Measurements from ENCODE around the gene FAM118B. TPM values are rescaled to one million over a fixed set of nuclear protein-coding genes. Genes with fewer than 3 reads are reported as not detected.

FAM118B gene
- polyA plus RNA-seq, 1 of the 3 experiments (the other 2 are of a cell fraction) = 19.5 TPM

DNA sequence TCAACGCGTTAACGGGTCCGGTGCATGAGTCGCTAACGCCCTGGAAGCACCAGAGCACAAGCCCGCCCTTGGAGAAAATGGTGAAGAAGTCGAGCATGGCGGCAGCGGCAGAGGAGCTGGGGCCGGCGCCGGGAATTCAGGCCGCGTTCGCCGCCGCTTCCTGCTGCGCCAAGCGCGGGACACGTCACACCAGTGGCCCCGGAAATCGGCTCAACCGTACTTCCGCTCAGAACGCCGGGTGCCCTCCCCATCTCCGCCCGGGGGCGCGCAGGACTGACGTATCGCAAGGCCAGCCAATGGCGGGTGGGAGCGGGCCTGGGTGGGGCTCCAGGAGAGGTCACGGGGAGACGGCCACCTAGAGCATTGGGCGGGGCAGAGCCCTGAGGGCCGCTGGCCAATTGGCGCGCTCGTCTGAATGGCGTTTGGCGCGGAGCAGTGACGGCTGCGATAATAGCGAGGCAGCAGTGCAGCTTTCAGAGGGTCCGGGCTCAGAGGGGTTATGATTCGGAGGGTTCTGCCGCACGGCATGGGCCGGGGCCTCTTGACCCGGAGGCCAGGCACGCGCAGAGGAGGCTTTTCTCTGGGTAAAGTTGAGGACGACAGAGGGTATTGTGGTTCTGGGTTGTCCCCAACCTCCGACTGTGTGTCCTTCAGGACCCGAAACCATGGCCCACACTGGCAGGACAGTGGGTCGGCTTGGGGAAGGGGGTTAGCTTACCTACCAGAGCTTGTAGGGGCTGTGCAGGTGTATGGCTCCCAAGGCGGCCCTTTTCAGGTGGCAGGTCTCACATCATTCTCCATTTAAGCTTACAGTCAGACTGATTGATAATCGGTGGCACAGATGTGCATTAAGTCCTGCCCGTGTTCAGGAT lies 57.4 kb downstream of the FAM118B start, which contains the start of the genes FOXRED1 and SRPRA (continued):
- TF ChIP-seq, protein P1, sequence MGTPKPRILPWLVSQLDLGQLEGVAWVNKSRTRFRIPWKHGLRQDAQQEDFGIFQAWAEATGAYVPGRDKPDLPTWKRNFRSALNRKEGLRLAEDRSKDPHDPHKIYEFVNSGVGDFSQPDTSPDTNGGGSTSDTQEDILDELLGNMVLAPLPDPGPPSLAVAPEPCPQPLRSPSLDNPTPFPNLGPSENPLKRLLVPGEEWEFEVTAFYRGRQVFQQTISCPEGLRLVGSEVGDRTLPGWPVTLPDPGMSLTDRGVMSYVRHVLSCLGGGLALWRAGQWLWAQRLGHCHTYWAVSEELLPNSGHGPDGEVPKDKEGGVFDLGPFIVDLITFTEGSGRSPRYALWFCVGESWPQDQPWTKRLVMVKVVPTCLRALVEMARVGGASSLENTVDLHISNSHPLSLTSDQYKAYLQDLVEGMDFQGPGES (IDR thresholded peaks at IDR 0.05; ENCODE audit: low read depth, low read length) = peak; percentile 47
- TF ChIP-seq, protein P2, sequence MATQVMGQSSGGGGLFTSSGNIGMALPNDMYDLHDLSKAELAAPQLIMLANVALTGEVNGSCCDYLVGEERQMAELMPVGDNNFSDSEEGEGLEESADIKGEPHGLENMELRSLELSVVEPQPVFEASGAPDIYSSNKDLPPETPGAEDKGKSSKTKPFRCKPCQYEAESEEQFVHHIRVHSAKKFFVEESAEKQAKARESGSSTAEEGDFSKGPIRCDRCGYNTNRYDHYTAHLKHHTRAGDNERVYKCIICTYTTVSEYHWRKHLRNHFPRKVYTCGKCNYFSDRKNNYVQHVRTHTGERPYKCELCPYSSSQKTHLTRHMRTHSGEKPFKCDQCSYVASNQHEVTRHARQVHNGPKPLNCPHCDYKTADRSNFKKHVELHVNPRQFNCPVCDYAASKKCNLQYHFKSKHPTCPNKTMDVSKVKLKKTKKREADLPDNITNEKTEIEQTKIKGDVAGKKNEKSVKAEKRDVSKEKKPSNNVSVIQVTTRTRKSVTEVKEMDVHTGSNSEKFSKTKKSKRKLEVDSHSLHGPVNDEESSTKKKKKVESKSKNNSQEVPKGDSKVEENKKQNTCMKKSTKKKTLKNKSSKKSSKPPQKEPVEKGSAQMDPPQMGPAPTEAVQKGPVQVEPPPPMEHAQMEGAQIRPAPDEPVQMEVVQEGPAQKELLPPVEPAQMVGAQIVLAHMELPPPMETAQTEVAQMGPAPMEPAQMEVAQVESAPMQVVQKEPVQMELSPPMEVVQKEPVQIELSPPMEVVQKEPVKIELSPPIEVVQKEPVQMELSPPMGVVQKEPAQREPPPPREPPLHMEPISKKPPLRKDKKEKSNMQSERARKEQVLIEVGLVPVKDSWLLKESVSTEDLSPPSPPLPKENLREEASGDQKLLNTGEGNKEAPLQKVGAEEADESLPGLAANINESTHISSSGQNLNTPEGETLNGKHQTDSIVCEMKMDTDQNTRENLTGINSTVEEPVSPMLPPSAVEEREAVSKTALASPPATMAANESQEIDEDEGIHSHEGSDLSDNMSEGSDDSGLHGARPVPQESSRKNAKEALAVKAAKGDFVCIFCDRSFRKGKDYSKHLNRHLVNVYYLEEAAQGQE (IDR thresholded peaks at IDR 0.05; ENCODE audit: low read depth, low read length) = no peak
- TF ChIP-seq NRF1 (IDR thresholded peaks at IDR 0.05; ENCODE audit: low read depth, low read length) (no peak), FOXM1 (IDR thresholded peaks at IDR 0.05; ENCODE audit: low read depth) (no peak), GABPA (IDR thresholded peaks at IDR 0.05; ENCODE audit: low read depth) (peak; percentile 94), SIN3A (IDR thresholded peaks at IDR 0.05; ENCODE audit: borderline replicate concordance, low read depth, low read length) (no peak; the same call in 1 of the 2 replicates), CHD2 (IDR thresholded peaks at IDR 0.05; ENCODE audit: low read length, partially characterized antibody) (peak; percentile 64), JUND (IDR thresholded peaks at IDR 0.05) (no peak)

DNA sequence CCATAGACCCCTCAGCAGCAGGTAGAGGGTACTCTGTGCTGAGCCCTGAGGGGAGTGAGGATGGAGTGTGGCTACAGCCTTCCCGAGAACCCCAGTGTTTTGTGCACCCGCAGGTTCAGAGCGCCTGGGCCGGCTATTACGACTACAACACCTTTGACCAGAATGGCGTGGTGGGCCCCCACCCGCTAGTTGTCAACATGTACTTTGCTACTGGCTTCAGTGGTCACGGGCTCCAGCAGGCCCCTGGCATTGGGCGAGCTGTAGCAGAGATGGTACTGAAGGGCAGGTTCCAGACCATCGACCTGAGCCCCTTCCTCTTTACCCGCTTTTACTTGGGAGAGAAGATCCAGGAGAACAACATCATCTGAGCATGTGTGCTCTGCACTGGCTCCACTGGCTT lies 65.7 kb downstream of the FAM118B start:
- Histone ChIP-seq H3K4me2 (no peak overlapping the region), H3K36me3 (replicated peaks in 1 of 2; ENCODE audit: control insufficient read depth in 1 of 2, insufficient read depth in 2 of 2, low read length in 1 of 2) (peaks cover 16 to 42% of the 10 kb centered on the region in 2 experiments), H4K20me1 (ENCODE audit: insufficient read depth) (no peaks in the 10 kb centered on the region), H3K4me1 (ENCODE audit: control insufficient read depth in 1 of 2, insufficient read depth in 2 of 2, low read depth in 1 of 2, low read length in 1 of 2) (peaks cover 0 to 9% of the 10 kb centered on the region in 2 experiments; a peak in 1 of 4 replicates), H3K27ac (ENCODE audit: low read depth in 2 of 2, low read length in 1 of 2) (no peak overlapping the region), H3K9me3 (no peaks in the 10 kb centered on the region), H3F3A (replicated peaks; ENCODE audit: insufficient read depth) (peaks cover 5% of the 10 kb centered on the region), H2AFZ (ENCODE audit: low read depth) (no peak overlapping the region), H3K4me3 (ENCODE audit: low read depth in 2 of 2, low read length in 1 of 2) (no peak overlapping the region), H3K9me2 (no peaks in the 10 kb centered on the region), H3K27me3 (ENCODE audit: insufficient read depth) (no peaks in the 10 kb centered on the region), H3K9ac (no peak overlapping the region), H3K79me2 (ENCODE audit: insufficient read depth) (no peaks in the 10 kb centered on the region)
- CTCF ChIA-PET = no interaction called here
- WGBS (ENCODE audit: low lambda C conversion rate) = 93% methylated on average over 6 of the region's 11 CpGs
- no peak for DNase-seq
- TF ChIP-seq, protein P3, sequence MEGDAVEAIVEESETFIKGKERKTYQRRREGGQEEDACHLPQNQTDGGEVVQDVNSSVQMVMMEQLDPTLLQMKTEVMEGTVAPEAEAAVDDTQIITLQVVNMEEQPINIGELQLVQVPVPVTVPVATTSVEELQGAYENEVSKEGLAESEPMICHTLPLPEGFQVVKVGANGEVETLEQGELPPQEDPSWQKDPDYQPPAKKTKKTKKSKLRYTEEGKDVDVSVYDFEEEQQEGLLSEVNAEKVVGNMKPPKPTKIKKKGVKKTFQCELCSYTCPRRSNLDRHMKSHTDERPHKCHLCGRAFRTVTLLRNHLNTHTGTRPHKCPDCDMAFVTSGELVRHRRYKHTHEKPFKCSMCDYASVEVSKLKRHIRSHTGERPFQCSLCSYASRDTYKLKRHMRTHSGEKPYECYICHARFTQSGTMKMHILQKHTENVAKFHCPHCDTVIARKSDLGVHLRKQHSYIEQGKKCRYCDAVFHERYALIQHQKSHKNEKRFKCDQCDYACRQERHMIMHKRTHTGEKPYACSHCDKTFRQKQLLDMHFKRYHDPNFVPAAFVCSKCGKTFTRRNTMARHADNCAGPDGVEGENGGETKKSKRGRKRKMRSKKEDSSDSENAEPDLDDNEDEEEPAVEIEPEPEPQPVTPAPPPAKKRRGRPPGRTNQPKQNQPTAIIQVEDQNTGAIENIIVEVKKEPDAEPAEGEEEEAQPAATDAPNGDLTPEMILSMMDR (IDR thresholded peaks at IDR 0.05) = no peak
- TF ChIP-seq, protein P4, sequence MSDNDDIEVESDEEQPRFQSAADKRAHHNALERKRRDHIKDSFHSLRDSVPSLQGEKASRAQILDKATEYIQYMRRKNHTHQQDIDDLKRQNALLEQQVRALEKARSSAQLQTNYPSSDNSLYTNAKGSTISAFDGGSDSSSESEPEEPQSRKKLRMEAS (IDR thresholded peaks at IDR 0.05; ENCODE audit: low read depth) = no peak
- no peak for TF ChIP-seq FOXM1 (IDR thresholded peaks at IDR 0.05; ENCODE audit: low read depth)
- POLR2A ChIA-PET = no interaction called here
